Stimulated activated CD8-positive, alpha-beta memory T cell treated with anti-CD3 and anti-CD28 coated beads, Interleukin-7, amount 100 ng/mL, for 48 hours (primary cell): Measurements from ENCODE around the gene S1PR4.
"Not testable (repeated sequence)": the region's sequence is repeated elsewhere in the genome, so short reads cannot be mapped to it uniquely, and the experiment has no call there.

ENCODE experiments used
- DNase-seq, 2 donors: peaks; one replicate each; pipeline ENCODE4 v3.0.0-alpha.2; 2020; ENCODE audit warnings: low read depth in 1 of 2; ENCODE audit errors: extremely low read depth in 1 of 2

Gene S1PR4

GRCh38 chr19:3151563-3152418 is 26.8 kb upstream of the S1PR4 start:
- no peak for DNase-seq

- DNase-seq = no peak
Measured at GRCh38 chr19:3152419-3152780, 26.2 kb upstream of the S1PR4 start.

DNA sequence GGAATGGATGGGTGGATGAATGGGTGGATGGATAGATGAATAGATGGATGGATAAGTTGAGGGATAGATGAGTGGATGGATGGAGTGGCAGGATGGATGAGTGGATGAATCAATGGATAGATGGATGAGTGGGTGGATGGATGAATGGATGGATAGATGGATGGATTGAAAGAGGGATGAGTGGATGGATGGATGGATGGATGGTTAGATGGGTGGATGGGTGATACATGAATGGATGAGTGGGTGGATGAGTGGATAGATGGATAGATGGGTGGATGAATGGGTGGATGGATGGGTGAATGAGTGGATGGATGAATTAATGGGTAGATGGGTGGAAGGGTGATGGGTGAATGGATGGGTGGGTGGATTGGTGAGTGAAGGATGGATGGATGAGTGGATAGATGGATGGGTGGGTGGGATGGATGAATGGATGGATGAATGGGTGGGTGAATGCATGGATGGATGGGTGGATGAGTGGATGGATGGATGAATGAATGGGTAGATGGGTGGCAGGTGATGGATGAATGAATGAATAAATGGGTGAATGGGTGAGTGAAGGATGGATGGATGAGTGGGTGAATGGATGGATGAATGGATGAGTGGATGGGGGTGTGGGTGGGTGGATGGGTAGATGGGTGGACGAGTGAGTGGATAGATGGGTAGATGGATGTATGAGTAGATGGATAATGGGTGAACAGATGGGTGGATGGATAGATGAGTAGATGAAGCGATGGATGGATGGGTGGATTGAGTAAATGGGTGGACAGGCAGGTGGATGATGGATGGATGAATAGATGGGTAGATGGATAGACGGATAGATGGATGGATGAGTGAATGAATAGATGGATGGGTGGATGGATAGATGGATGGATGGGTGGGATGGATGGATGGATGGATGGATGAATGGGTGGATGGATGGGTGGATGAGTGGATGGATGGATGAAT is 25.0 kb upstream of the S1PR4 start:
- no peak for DNase-seq

DNA sequence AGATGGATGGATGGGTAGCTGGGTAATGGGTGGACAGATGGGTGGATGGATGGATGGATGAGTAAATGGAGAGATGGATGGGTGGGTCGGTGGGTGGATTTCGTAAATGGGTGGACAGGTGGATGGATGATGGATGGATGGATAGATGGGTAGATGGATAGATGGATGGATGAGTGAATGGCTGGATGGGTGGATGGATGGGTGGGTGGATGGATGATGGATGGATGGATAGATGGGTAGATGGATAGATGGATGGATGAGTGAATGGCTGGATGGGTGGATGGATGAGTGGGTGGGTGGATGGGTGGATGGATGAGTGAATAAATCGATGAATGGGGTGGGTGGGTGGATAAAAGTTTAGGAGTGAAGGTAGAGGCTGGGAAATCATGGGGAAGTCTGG is 24.1 kb upstream of the S1PR4 start:
- DNase-seq = not testable (repeated sequence)

DNA sequence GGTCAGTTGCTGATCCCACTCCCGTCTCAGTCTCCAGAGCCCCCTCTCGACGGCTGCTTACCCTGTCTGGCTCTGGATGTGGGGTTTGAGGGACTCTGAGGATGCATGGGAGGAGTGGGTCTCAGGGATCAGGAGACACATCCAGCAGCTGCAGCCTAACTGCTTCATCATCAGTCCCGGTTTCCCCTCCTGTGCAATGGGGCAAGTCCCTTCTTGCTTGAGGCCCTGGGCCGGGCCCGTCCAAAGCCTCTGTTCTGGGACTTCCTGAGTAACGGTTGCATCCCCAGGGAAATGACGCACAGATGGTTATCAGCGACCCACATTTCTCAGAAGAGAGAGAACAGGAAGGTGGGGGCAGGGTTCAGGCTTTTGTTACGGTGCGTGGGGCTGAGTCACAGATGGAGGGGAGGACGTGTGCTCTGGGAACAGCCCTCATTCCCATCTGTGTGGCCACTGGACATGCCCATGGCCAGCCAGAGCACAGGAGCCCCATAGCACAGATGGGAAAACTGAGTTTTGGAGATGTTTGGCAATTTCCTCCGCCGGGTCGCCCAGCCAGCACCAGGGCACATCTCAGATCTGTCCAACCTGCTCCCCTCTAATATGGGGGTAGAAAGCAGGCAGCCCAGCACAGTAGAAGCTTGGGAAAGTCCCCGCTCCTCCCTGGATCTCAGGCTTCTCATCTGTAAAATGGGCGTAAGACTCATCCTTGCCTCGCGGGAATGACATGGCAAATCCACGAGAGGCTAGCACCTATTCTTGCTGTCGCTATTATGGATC is 23.4 kb upstream of the S1PR4 start:
- DNase-seq = peak; percentile 69 to 92

DNA sequence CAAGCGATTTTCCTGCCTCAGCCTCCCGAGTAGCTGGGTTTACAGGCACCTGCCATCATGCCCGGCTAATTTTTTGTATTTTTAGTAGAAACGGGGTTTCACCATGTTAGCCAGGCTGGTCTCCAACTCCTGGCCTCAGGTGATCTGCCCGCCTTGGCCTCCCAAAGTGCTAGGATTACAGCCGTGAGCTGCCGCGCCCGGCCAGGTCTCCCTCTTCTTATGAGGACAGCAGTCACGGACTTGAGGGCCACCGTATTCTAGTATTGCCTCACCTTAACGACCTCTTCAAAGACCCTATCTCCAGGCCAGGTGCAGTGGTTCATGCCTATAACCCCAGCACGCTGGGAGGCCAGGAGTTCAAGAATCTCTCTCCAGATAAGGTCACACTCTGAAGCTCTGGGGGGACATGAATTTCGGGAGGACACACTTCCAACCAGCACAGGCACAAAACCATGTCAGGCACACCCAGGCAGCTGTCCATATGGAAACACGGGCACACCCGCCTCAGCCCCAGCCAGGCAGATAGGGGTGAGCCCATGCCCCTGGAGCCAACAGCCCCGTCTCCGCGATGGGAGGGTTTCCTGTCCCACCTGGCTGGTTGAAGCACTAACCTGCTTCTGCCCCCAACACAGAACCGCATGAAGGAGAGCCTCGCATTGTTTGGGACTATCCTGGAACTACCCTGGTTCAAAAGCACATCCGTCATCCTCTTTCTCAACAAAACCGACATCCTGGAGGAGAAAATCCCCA is 21.3 kb upstream of the S1PR4 start:
- DNase-seq = no peak

- DNase-seq = no peak
Measured at GRCh38 chr19:3159565-3159964, 19.0 kb upstream of the S1PR4 start.

DNA sequence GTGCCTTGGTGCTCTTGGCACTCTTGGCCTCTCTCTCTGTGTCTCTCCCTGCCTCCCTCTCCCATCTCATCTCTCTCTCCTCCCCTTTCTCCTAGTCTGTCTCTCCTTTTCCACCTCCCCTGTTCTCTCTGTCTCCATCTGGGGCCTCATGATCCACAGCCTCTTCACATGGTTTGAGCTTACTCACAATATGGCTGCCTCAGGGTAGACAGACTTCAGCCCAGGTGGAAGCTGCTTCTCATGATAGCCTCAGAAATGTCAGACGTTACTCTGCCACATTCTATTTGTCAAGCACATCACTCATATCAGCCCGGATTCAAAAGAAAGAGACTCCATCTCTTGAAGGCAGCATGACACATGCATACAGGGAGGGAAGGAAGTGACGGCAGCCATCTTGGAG is 18.4 kb upstream of the S1PR4 start:
- no peak for DNase-seq

DNA sequence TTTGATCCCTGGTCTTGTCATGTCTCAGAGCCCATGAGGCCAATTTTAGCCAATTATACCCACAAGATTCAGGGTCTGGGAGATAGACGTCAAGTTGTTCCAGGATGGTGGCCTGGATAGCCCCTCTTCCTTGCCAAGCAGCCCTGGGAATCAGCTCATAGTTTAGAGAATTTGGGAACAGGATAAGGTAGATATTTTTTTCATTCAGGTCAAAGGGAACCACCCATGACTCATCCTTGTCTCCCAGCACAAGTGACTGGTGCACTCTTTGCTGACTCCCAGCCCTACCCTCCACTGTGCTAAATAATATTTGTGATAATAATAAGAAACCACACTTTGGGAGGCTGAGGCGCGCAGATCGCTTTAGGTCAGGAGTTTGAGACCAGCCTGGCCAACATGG is 17.1 kb upstream of the S1PR4 start:
- DNase-seq = no peak

- no peak for DNase-seq
Measured at GRCh38 chr19:3162418-3163229, 15.9 kb upstream of the S1PR4 start.

DNA sequence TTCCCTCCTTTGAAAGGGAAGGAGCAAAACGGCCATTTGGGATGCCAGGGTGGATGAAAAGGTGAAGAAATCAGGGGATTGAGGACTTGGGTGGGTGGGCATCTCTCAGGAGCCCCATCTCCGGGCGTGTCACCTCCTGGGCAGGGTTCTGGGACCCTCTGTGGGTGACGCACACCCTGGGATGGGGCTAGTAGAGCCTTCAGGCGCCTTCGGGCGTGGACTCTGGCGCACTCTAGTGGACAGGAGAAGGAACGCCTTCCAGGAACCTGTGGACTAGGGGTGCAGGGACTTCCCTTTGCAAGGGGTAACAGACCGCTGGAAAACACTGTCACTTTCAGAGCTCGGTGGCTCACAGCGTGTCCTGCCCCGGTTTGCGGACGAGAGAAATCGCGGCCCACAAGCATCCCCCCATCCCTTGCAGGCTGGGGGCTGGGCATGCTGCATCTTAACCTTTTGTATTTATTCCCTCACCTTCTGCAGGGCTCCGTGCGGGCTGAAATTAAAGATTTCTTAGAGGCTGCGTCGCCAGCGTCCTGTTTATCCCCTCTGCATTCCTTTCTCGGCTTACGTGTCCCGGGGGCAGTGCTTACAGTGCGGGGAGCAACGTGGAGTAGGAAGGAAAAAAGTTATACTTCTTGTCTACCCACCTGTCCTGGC is 15.2 kb upstream of the S1PR4 start:
- DNase-seq = peak in 1 of 2 donors; percentile 53

GRCh38 chr19:3163943-3164342 is 14.6 kb upstream of the S1PR4 start:
- DNase-seq = no peak

- DNase-seq = no peak
Measured at GRCh38 chr19:3167533-3168272, 10.9 kb upstream of the S1PR4 start.

DNA sequence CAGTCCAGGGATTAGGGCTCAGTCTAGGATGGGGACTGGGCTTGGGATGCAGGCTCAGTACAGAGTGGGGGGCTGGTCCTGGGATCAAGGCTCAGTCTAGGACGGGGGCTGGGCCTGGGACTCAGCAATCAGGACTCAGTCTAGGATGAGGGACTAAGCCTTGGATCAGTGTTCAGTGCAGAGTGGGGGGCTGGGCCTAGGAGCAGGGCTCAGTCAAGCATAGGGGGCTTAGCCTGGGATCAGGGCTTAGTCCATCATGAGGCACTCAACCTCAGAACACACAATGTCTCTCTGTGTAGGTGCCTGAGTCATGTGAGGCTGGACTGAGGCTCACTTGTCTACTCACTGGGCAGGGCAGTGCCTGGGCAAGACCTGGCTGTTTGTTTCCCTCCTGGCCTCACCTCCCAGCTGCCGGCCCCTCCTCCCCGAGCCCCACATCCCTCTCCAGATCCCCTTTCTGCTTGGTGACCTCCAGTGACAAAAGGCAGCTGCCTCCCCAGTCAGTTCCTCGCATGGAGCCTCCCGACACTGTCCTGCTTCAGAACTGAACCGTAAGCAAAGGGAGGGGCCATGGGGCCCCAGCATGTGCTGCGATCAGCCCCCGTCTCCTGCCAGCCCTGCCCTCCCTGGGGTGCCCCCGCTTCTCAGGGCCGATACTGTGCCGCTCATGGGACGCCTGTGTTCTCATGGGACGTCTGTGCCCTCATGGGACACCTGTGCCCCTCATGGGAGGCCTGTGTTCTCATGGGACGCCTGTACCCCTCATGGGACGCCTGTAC is 6.5 kb upstream of the S1PR4 start:
- DNase-seq = no peak

DNA sequence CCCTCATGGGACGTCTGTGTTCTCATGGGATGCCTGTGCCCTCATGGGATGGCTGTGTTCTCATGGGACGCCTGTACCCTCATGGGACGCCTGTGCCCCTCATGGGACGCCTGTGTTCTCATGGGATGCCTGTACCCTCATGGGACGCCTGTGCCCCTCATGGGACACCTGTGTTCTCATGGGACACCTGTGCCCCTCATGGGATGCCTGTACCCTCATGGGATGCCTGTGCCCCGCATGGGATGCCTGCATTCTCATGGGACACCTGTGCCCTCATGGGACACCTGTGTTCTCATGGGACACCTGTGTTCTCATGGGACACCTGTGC is 5.9 kb upstream of the S1PR4 start:
- not testable (repeated sequence) for DNase-seq

DNA sequence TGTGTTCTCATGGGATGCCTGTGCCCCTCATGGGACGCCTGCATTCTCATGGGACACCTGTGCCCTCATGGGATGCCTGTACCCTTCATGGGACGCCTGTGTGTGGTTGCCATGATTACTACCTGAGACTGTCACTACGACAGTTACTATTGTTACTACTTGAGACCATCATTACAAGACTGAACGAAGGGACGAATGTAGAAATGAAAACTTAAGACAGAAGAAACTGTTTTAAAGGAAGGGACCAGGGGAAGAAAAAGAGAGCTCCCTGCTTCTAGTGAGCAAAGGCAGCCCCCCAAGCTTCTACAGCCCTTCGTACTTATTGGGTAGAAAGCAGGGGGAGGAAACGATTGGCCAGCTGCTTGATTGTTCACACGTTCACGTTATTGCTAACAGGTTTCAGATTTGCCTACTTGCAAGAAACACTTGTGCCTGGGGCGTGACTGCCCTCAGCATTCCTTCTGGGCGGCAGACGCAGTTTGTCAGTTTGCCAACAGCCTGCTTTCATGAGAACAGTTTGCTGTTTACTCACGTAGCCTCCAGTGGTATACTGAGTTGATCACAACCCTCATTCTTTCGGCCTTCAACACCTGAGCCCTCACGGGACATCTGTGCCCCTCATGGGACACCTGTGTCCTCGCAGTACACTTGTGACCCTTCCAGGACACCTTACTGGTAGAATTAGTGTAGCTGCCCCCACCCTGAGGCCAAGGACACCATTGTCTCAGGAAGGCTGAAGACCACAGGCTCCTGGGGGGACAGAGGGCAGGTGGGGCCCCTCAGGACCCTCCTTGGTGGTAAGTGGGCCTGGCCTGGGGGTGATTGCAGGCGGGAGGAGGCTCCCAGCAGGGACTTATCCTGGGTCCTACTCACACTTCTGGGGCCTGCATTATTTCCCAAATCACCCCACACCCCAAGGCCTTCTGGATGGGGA is 2.5 kb upstream of the S1PR4 start:
- DNase-seq = no peak
